ENCODE data around the gene IER5L.
"Not testable (repeated sequence)": the region's sequence is repeated elsewhere in the genome, so short reads cannot be mapped to it uniquely, and the experiment has no call there.

Gene IER5L

DNA sequence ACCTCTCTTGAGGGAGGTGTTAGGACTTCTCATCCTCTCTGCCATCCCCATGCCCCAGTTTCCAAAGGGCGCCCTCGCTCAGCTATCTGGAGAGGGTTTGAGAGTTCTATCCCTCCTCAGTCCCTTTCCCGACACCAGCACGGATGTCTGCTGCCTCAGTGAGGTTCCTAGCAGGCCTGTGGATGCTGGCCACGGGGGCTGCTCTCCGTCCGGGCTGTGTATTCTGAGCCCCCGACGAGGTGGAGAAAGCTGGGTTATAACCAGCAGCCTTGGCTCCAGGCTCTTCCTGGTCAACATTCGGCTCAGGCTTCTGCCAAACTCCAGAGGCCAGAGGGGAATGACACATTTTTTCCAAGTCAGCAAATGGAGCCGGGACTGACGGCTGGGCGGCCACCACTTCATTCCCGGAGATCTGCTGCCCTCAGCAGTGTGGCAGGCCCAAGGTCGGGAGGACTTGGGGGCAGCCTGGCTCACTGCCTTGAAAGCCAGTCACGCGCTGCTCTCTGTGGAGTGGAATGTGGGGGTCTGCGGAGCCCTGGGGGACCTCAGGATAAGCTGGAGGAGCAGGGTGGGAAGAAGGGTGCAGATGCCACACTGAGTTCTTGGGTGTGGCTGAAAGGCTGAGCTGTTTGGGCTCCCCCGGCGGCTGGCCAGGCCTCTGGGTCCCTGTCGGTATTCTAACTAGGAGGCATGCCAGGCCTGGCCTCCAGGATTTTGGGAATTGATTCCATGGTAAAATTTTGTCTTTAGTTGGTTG is 39.4 kb downstream of the IER5L start:
- no peak for DNase-seq (ENCODE audit: low read depth in 2 of 2)

DNA sequence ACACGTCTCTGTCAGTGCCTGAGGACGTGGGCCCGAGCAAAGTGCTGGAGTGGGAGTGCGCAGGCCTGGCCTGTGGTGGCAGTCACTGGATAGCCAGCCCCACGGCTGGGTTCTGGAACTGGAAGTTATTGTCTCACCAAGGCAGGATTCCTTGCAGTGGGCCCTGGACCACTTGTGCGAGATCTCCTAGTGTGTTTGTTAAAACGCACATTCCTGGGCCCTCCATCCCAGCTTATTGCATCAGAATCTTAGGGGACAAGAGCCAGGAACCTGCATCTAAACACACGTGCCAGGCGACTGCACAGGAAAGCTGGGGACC is 40.0 kb downstream of the IER5L start:
- no peak for DNase-seq (ENCODE audit: low read depth in 2 of 2)

DNA sequence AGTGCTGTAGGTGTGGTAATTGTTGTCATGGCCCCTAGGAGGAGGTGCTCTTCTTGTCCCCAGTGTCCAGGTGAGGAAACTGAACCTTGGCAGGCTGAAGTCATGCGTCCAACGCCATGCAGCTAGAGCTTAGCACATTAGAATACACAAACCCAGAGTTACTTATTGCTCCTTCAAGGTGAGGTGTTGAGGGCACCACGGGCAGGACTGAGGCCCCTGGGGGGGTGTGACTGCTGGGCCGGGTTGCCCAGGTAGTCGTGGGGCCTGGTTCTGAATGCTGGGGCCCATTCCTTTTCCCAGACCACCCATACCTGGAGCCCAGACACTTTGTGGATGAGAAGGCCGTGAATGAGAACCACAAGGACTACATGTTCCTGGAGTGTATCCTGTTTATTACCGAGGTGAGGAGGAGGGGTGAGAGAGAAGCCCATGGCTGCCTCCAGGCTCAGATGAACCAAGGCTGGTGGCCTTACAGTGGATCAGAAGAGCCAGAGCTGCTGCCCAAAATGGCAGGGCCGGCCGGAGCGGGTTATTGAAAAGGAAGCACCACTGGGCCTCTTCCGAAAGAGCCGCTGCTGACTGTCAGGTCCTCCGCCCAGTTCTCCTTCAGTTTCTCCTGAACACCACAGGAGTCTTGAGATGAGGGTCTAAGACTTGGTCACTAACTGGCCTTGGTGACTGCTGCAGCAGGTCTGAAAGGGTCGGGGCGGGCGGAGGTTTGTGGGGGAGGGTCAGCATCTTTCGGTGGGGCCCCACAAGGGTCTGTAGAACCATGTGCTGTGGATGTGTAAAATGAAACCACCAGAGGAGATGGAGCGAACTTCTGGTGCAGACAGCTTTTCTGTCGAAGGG is 40.5 kb downstream of the IER5L start:
- no peak for DNase-seq (ENCODE audit: low read depth in 2 of 2)

DNA sequence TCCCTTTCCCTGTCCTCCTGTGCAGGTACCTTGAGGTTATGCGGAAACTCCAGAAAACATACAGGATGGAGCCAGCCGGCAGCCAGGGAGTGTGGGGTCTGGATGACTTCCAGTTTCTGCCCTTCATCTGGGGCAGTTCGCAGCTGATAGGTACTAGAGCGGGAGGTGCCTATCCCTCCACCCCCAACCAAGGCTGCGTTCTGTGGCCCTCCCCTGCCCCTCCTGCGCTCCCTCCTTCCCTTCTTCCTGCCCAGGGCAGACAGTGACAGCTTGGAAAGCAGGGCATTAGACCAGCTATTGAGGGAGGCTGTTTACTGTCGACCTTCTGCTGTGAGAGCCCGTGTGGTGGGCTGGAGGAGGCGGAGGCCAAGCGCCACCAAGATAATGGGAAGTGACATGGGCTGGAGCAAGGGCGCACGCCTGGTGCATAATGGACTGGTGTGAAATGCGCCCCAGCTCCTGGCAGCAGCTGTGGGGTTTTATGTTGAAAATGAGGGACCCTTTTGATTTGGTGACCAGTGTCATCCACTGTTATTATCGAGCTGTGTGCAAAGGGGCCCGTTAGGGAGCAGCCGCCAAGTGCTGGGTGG is 41.5 kb downstream of the IER5L start:
- no peak for DNase-seq (ENCODE audit: low read depth in 2 of 2)

DNA sequence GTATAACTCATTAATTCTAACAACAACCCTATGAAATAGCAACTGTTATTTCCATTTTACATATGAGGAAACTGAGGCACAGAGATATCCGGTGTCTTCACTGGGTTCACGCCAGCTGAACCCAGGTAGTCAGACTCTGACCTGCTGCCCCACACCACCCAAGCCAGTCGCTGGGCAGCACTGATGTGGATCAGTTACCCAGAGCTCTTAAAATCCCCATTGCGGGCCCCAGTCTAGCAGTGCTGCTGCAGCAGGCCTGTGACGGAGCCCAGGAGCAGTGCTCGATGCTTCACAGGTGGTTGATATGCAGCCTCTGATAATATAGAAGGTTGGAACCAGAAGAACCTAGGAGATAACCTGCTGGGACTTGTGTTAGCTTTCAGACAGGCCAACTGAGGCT is 42.6 kb downstream of the IER5L start:
- no peak for DNase-seq (ENCODE audit: low read depth in 2 of 2)

DNA sequence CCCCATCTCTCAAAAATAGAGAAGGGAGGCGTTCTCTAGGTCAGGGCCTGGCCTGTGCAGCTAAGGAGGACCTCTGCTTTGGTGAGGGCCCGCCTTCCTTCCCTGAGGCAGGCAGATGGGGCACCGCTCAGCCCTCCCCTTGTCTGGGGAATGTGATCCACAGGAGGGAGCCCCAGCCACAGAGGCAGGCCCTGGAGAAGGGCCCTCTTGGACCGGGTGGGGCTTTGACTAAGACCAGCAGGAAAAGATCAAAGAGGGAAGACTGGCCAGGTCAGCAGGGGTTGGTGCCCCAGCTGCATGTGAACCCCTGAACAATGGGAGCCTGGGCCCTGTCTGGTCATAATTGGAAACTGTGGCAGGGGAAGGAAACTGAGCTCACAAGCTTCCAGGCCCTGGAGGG is 45.0 kb downstream of the IER5L start:
- DNase-seq (ENCODE audit: low read depth in 2 of 2) = no peak

DNA sequence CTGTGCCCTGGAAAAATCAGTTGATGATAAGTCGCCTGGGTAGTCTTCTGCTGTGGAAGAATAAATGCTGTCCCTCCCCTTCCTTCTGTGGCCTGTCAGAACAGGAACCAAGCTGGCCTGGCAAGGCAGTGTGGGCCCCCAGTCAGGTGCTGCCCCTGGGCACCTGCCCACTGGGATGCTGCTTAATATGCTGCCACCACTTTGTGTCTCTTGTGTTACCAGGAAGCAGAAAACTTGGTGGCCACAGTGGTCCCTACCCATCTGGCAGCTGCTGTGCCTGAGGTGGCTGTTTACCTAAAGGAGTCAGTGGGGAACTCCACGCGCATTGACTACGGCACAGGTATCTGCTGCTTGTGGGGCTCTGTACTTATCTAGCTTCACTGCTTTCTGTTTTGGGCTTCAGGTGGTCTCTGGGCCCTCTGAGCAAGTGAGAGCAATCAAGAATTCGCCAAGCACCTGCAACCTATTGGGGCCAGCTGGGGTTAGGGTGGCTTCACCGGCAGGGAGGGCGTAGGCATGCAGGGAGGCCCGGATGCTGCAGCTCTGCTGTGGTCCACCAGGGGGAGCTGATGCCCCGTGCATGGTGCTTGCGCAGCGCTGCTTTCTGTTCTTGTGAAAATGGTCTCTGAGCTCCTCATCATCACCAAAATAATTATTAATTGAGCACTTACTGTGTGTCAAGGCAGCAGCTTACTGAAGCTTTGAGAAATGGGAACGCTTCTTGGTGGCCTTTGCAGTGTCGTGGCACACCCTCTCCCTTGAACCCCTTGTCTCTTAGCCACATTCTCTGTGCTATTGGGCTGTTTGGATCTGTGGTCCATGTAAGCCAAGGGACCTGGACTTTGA is 46.5 kb downstream of the IER5L start:
- peak; percentile 70 to 77 for DNase-seq (ENCODE audit: low read depth in 2 of 2)

DNA sequence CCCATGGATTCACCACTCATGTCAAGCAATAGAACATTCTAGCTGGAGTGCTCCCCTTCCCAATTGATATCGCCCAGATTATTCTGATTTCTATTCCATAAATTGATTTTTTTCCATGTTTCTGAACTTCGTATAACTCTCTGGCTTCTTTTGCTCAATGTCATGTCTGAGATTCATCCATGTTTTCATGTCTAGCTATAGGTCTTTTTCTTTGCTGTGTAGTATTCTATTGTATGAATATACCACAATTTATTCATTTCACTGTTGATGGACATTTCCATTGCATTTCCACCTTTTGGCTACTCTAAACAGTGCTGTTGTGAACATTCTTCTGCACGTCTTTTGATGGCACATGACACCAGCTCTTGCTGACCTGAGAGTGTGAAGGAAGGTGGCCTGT is 47.3 kb downstream of the IER5L start:
- no peak for DNase-seq (ENCODE audit: low read depth in 2 of 2)

DNA sequence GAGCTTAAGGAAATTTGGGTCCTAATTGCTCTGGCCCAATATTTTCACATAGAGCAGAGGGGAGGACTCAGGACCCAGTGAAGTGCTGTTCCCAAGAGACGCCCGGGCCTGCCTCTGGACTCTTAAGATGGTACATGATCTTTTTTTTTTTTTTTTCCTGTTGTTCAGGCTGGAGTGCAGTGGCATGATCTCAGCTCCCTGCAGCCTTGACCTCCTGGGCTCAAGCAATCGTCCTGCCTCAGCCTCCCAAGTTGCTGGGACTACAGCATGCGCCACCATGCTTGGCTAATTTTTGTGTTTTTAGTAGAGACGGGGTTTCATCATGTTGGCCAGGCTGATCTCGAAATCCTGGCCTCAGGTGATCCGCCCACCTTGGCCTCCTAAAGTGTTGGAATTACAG is 47.8 kb downstream of the IER5L start:
- not testable (repeated sequence) for DNase-seq (ENCODE audit: low read depth in 2 of 2)

DNA sequence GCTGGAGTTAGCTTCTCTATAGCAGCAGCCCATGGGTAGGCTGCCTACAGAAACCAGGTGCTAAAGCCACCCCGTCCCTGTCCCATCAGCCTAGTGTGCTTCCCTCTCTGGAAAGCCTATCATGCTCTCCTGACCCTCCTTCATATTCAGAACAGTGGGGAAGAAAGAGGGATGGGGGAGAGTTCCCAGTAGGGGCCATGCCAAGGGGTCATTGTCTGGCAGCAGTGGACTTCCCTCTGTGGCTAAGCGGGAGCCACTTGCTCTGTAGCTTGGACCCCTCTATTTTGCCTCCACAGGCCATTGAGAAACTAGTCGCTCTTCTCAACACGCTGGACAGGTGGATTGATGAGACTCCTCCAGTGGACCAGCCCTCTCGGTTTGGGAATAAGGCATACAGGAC is 49.4 kb downstream of the IER5L start:
- DNase-seq (ENCODE audit: low read depth in 2 of 2) = no peak

DNA sequence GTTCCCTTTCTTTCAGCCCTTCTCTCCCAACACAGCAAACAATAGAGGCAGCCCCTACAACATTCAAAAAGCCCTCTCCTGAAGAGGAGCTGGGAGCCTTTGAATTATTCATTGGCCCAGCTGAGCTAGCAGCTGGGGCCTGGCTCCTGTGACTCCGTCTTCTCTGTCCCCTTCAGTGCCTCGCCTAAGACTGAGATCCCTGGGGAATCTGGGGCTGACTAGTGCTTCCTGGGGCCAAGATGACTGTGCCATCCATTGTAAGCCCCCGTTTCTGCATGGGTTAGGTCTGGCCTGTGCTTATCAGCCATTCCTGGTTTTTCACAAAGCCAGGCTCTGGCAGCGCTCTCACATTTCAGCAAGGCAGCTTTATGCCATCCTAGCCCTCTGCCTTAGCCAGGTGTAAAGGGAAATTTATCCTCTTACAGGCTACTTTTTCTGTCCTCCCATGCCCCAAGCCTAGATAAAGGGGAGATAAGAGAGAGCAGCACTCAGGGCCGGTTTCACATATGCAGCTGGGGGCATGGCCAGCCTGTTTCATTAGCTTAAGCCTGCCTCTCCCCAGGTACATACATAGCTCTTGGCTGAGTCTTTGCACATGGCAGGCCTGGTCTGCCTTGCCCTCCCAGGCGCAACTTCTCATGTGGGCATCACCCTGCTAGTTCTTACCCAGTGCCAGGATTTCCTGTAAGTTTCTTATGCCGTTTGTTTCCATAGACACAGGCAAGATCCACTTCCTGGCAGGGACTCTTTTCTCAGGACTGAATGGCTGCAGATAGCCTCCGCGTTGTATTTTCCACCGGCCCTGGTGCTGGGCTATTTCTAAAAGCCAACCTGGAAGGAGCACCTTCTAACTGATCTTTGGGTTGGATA is 51.1 kb downstream of the IER5L start:
- DNase-seq (ENCODE audit: low read depth in 2 of 2) = no peak
